Loucy (cell line): ENCODE measurements around the gene NFKB1.

Source experiments
- EZH2phosphoT487 ChIP-seq: fragments of 200-600 bp; IDR thresholded peaks from 2 replicates; pipeline ENCODE4 v1.6.1; 2018; ENCODE audit warnings: antibody characterized with exemption, mild to moderate bottlenecking, moderate library complexity, borderline replicate concordance
- TF ChIP-seq, protein P1 (sequence below): fragments of 200-600 bp; sonication (generic); conservative IDR thresholded peaks from 2 replicates; pipeline ENCODE4 v1.5.1; 2014; ENCODE audit warnings: mild to moderate bottlenecking, antibody characterized with exemption, low read length

DNA sequence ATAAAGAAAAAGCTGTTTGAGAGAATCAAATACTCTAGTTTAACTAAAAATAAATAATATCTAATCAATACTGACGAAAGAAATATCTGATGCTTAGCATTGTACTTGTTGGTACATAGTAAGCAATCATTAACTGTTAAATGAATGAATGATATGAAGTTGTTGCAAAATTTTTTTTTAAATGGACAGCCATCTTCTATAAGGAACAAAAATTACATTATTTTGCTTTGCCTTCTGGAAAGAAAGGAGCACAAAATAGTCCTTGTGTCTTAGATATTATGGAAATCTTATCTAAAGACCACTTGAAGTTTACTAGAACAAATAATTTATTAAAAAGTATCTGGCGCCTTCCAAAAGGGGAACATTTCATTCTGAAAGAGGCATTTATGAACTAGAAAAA, 4.5 kb downstream of the NFKB1 start:
- TF ChIP-seq, protein P1, sequence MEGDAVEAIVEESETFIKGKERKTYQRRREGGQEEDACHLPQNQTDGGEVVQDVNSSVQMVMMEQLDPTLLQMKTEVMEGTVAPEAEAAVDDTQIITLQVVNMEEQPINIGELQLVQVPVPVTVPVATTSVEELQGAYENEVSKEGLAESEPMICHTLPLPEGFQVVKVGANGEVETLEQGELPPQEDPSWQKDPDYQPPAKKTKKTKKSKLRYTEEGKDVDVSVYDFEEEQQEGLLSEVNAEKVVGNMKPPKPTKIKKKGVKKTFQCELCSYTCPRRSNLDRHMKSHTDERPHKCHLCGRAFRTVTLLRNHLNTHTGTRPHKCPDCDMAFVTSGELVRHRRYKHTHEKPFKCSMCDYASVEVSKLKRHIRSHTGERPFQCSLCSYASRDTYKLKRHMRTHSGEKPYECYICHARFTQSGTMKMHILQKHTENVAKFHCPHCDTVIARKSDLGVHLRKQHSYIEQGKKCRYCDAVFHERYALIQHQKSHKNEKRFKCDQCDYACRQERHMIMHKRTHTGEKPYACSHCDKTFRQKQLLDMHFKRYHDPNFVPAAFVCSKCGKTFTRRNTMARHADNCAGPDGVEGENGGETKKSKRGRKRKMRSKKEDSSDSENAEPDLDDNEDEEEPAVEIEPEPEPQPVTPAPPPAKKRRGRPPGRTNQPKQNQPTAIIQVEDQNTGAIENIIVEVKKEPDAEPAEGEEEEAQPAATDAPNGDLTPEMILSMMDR = no peak
- no peak for TF ChIP-seq EZH2phosphoT487
